Right atrium auricular region (tissue), 2 donors: ENCODE data around the gene FAM234B. TPM values are rescaled to one million over a fixed set of nuclear protein-coding genes. Genes with fewer than 3 reads are reported as not detected.

Source experiments
- DNase-seq: peaks from one replicate; pipeline ENCODE4 v3.0.0-alpha.2; 2019; ENCODE audit warnings: low spot score
- H3K27ac ChIP-seq, 2 donors: fragments of 200-600 bp; sonication (generic); 1 replicate in 1 of 2; 2 replicates in 1 of 2; pipeline ENCODE4 v1.5.1; 2016 to 2019
- H3K27me3 ChIP-seq, 2 donors: fragments of 200-600 bp; sonication (generic); one replicate each; pipeline versions ENCODE4 v1.5.1 to v1.6.0; 2017 to 2019
- H3K36me3 ChIP-seq: fragments of 200-600 bp; sonication (generic); one replicate; pipeline ENCODE4 v1.5.1; 2016
- H3K4me1 ChIP-seq, 2 donors: fragments of 200-600 bp; sonication (generic); one replicate each; pipeline versions ENCODE4 v1.5.1 to v1.6.0; 2017 to 2019
- H3K4me3 ChIP-seq, 2 donors: fragments of 200-600 bp; sonication (generic); 1 replicate in 1 of 2; 2 replicates in 1 of 2; pipeline ENCODE4 v1.5.1; 2017 to 2019; ENCODE audit warnings: mild to moderate bottlenecking in 1 of 2, moderate library complexity in 1 of 2
- H3K9me3 ChIP-seq, 2 donors: fragments of 200-600 bp; sonication (generic); one replicate each; pipeline ENCODE4 v1.5.1; 2019
- CTCF ChIP-seq, 2 donors: fragments of 200-600 bp; sonication (generic); IDR thresholded peaks; one replicate each; pipeline ENCODE4 v1.5.1; 2019; ENCODE audit warnings: antibody characterized with exemption in 2 of 2
- total RNA-seq, 2 donors: library from RNA; depleted of rRNA; stranded (reverse); fragments of >200 nt; gene quantifications; one replicate each; pipeline ENCODE4 v1.1.0, GENCODE V29; 2016

The FAM234B gene
- total RNA-seq, 2 donors from 2014 or later: 1.7 to 4.6 TPM

- H3K36me3 ChIP-seq: peaks cover 42% of the 10 kb centered on the region
- no peak for DNase-seq
- H3K27me3 ChIP-seq: no peaks in the 10 kb centered on the region
- H3K4me3 ChIP-seq: no peak overlapping the region
- no peak overlapping the region for H3K27ac ChIP-seq
- no peaks in the 10 kb centered on the region for H3K4me1 ChIP-seq
- TF ChIP-seq CTCF (IDR thresholded peaks at IDR 0.05): no peak
- H3K9me3 ChIP-seq: no peaks in the 10 kb centered on the region
These were observed 27.4 kb downstream of the FAM234B start for GRCh38 chr12:13071305-13072280.

- peaks cover 29% of the 10 kb centered on the region for H3K36me3 ChIP-seq
These were observed 29.0 kb downstream of the FAM234B start for GRCh38 chr12:13073173-13073572.

GRCh38 chr12:13074396-13075117, 30.4 kb downstream of the FAM234B start:
- H3K27me3 ChIP-seq: no peaks in the 10 kb centered on the region
- no peak for TF ChIP-seq CTCF (IDR thresholded peaks at IDR 0.05)
- H3K9me3 ChIP-seq: no peaks in the 10 kb centered on the region
- H3K36me3 ChIP-seq: peaks cover 15% of the 10 kb centered on the region
- H3K27ac ChIP-seq: no peak overlapping the region
- DNase-seq: no peak
- no peaks in the 10 kb centered on the region for H3K4me1 ChIP-seq
- H3K4me3 ChIP-seq: no peak overlapping the region

More at GRCh38 chr12:13073173-13073572, 29.0 kb downstream of the FAM234B start:
- Histone ChIP-seq H3K4me1 (no peaks in the 10 kb centered on the region), H3K4me3 (no peak overlapping the region), H3K27me3 (no peaks in the 10 kb centered on the region), H3K27ac (no peak overlapping the region), H3K9me3 (no peaks in the 10 kb centered on the region)
- no peak for DNase-seq
- no peak for TF ChIP-seq CTCF (IDR thresholded peaks at IDR 0.05)

GRCh38 chr12:13075118-13075480, 30.9 kb downstream of the FAM234B start:
- Histone ChIP-seq H3K4me3 (no peak overlapping the region), H3K9me3 (no peaks in the 10 kb centered on the region), H3K4me1 (no peaks in the 10 kb centered on the region), H3K36me3 (peaks cover 18% of the 10 kb centered on the region), H3K27me3 (no peaks in the 10 kb centered on the region), H3K27ac (no peak overlapping the region)
- no peak for DNase-seq
- no peak for TF ChIP-seq CTCF (IDR thresholded peaks at IDR 0.05)

- no peak for DNase-seq
- Histone ChIP-seq H3K4me3 (no peak overlapping the region), H3K9me3 (no peaks in the 10 kb centered on the region), H3K27me3 (no peaks in the 10 kb centered on the region), H3K36me3 (peaks cover 18% of the 10 kb centered on the region), H3K27ac (no peak overlapping the region), H3K4me1 (no peaks in the 10 kb centered on the region)
- no peak for TF ChIP-seq CTCF (IDR thresholded peaks at IDR 0.05)
These were observed 31.8 kb downstream of the FAM234B start for GRCh38 chr12:13075786-13076570.
